ENCODE data around the gene SLC16A10. TPM values are rescaled to one million over a fixed set of nuclear protein-coding genes. Genes with fewer than 3 reads are reported as not detected.

The SLC16A10 gene
- total and polyA plus RNA-seq, 2 of the 8 experiments (the other 6 are each of a cell fraction or from before 2014, with no cell fraction given), result 18.6 to 23.2 TPM

- TF ChIP-seq CHD2 (IDR thresholded peaks at IDR 0.05; ENCODE audit: low read length) (no peak), HDAC2 (IDR thresholded peaks at IDR 0.05; ENCODE audit: borderline replicate concordance in 1 of 2, low read depth in 2 of 2, low read length in 2 of 2) (no peak), PHF8 (conservative IDR thresholded peaks at IDR 0.05; ENCODE audit: low read depth, low read length) (no peak), CBX5 (IDR thresholded peaks at IDR 0.05; ENCODE audit: low read depth, low read length) (no peak), GTF2F1 (IDR thresholded peaks at IDR 0.05; ENCODE audit: borderline replicate concordance, low read depth, low read length) (no peak)
Measured at GRCh38 chr6:111260570-111261298, 173.4 kb downstream of the SLC16A10 start (continued).
